ENCODE measurements around the gene FAAP100. TPM values are rescaled to one million over a fixed set of nuclear protein-coding genes. Genes with fewer than 3 reads are reported as not detected.

FAAP100 gene
- total and polyA plus RNA-seq, 2 donors (not counting 1 experiment from before 2014, with no cell fraction given), result 62.0 to 72.7 TPM

- WGBS (ENCODE audit: insufficient coverage), result 87% methylated on average over 18 of the region's 18 CpGs
- DNase-seq, result no peak
- Mint-ChIP-seq H3K27ac (no peak overlapping the region), H3K27me3 (no peaks in the 10 kb centered on the region), H3K9me3 (ENCODE audit: insufficient read depth) (no peaks in the 10 kb centered on the region), H3K4me3 (no peak overlapping the region), H3K4me1 (peaks cover 6% of the 10 kb centered on the region)
- peaks cover 23% of the 10 kb centered on the region for H4K20me1 ChIP-seq (ENCODE audit: control insufficient read depth, insufficient read depth, low read length, poor library complexity, severe bottlenecking)
- no peak overlapping the region for H3K4me2 ChIP-seq (replicated peaks; ENCODE audit: low read depth, low read length, poor library complexity, severe bottlenecking)
- no peak overlapping the region for H3K9ac ChIP-seq (ENCODE audit: low read length)
- peaks cover 8 to 21% of the 10 kb centered on the region in 2 donors for H3K4me1 ChIP-seq (ENCODE audit: control insufficient read depth in 2 of 2, insufficient read depth in 2 of 2, low read length in 2 of 2)
- CTCF ChIA-PET, result interaction anchor here (7.3 kb wide), 1 partner anchor 76 kb away, joined by 75 read pairs; no protein-coding TSS in a partner anchor
- no peak overlapping the region for H3K27ac ChIP-seq (ENCODE audit: low read length in 2 of 2)
- H3K27me3 ChIP-seq (replicated peaks in 1 of 4; ENCODE audit: control extremely low read depth in 1 of 4, control insufficient read depth in 3 of 4, insufficient read depth in 4 of 4, low read length in 3 of 4), result peaks cover 0 to 25% (median 2%) of the 10 kb centered on the region in 4 experiments
- intact Hi-C loops (cut with micrococcal nuclease), result no loop called here
- H3K36me3 ChIP-seq (replicated peaks in 1 of 2; ENCODE audit: control extremely low read depth in 1 of 2, control insufficient read depth in 1 of 2, extremely low read depth in 1 of 2, insufficient read depth in 2 of 2, low read length in 1 of 2), result no peaks in the 10 kb centered on the region
- no peak overlapping the region for H2AFZ ChIP-seq (ENCODE audit: insufficient read depth, low read depth, low read length, poor library complexity, severe bottlenecking)
- no peak for TF ChIP-seq EZH2 (IDR thresholded peaks at IDR 0.05; ENCODE audit: borderline replicate concordance, insufficient read depth, low read depth, low read length, poor library complexity, severe bottlenecking)
- no peaks in the 10 kb centered on the region for H3K9me3 ChIP-seq (ENCODE audit: control extremely low read depth in 1 of 3, control insufficient read depth in 2 of 3, insufficient read depth in 1 of 3, low read length in 2 of 3)
- H3K4me3 ChIP-seq (ENCODE audit: control extremely low read depth in 1 of 5, extremely low read depth in 1 of 5, insufficient read depth in 1 of 5, low read depth in 2 of 5, low read length in 4 of 5), result no peak overlapping the region
- POLR2A ChIA-PET, result no interaction called here
- ATAC-seq (ENCODE audit: low read depth), result no peak
- peaks cover 34% of the 10 kb centered on the region for H3K79me2 ChIP-seq (ENCODE audit: control insufficient read depth, insufficient read depth, low read length)
Measured at GRCh38 chr17:81524039-81524864, 27.9 kb downstream of the FAAP100 start.

GRCh38 chr17:81523402-81524038 lies 28.6 kb downstream of the FAAP100 start:
- intact Hi-C loops (cut with micrococcal nuclease), result no loop called here
- Mint-ChIP-seq H3K4me3 (no peak overlapping the region), H3K27ac (no peak overlapping the region)

More at GRCh38 chr17:81523402-81524038, 28.6 kb downstream of the FAAP100 start:
- Histone ChIP-seq H3K4me2 (replicated peaks; ENCODE audit: low read depth, low read length, poor library complexity, severe bottlenecking) (no peak overlapping the region), H2AFZ (ENCODE audit: insufficient read depth, low read depth, low read length, poor library complexity, severe bottlenecking) (no peak overlapping the region), H3K27ac (ENCODE audit: low read length in 2 of 2) (no peak overlapping the region), H3K27me3 (replicated peaks in 1 of 4; ENCODE audit: control extremely low read depth in 1 of 4, control insufficient read depth in 3 of 4, insufficient read depth in 4 of 4, low read length in 3 of 4) (peaks cover 0 to 21% (median 2%) of the 10 kb centered on the region in 4 experiments), H3K4me1 (ENCODE audit: control insufficient read depth in 2 of 2, insufficient read depth in 2 of 2, low read length in 2 of 2) (peaks cover 12 to 24% of the 10 kb centered on the region in 2 donors), H3K36me3 (replicated peaks in 1 of 2; ENCODE audit: control extremely low read depth in 1 of 2, control insufficient read depth in 1 of 2, extremely low read depth in 1 of 2, insufficient read depth in 2 of 2, low read length in 1 of 2) (no peaks in the 10 kb centered on the region), H3K4me3 (ENCODE audit: control extremely low read depth in 1 of 5, extremely low read depth in 1 of 5, insufficient read depth in 1 of 5, low read depth in 2 of 5, low read length in 4 of 5) (no peak overlapping the region), H3K9me3 (ENCODE audit: control extremely low read depth in 1 of 3, control insufficient read depth in 2 of 3, insufficient read depth in 1 of 3, low read length in 2 of 3) (no peaks in the 10 kb centered on the region), H3K9ac (ENCODE audit: low read length) (no peak overlapping the region), H3K79me2 (ENCODE audit: control insufficient read depth, insufficient read depth, low read length) (peaks cover 39% of the 10 kb centered on the region), H4K20me1 (ENCODE audit: control insufficient read depth, insufficient read depth, low read length, poor library complexity, severe bottlenecking) (peaks cover 23% of the 10 kb centered on the region)
- Mint-ChIP-seq H3K27me3 (no peaks in the 10 kb centered on the region), H3K4me1 (peaks cover 11% of the 10 kb centered on the region), H3K9me3 (ENCODE audit: insufficient read depth) (no peaks in the 10 kb centered on the region)
- ATAC-seq (ENCODE audit: low read depth) (no peak), DNase-seq (no peak)
- WGBS (ENCODE audit: insufficient coverage), result 58% methylated on average over 17 of the region's 17 CpGs
- CTCF ChIA-PET, result interaction anchor here (0.6 to 7.3 kb wide), 4 partner anchors 11 to 271 kb away, joined by 3 to 75 read pairs (median 4); partner anchors contain the start of gene ACTG1
- TF ChIP-seq EZH2 (IDR thresholded peaks at IDR 0.05; ENCODE audit: borderline replicate concordance, insufficient read depth, low read depth, low read length, poor library complexity, severe bottlenecking) (no peak), CTCF (IDR thresholded peaks at IDR 0.05) (peak; percentile 14)
- POLR2A ChIA-PET, result no interaction called here

Measured in B cell (primary cell).